ENCODE measurements around the gene ROBO1. TPM values are rescaled to one million over a fixed set of nuclear protein-coding genes. Genes with fewer than 3 reads are reported as not detected.

The ROBO1 gene
- total and polyA plus RNA-seq, 4 donors: 1.0 to 30.3 (median 3.9) TPM

GRCh38 chr3:78907367-78907766, 860.4 kb downstream of the ROBO1 start:
- no peaks in the 10 kb centered on the region for H3K36me3 ChIP-seq (ENCODE audit: control insufficient read depth in 4 of 4, insufficient read depth in 3 of 4, low read depth in 1 of 4, low read length in 3 of 4)
- no peak overlapping the region for H3K27ac ChIP-seq (ENCODE audit: low read depth in 1 of 2, low read length in 2 of 2)
- H3K4me3 ChIP-seq (ENCODE audit: low read depth in 1 of 3, low read length in 3 of 3): no peak overlapping the region
- H3K9me3 ChIP-seq (ENCODE audit: control insufficient read depth in 4 of 4, low read length in 3 of 4): no peaks in the 10 kb centered on the region
- no peaks in the 10 kb centered on the region for H3K4me1 ChIP-seq (ENCODE audit: control insufficient read depth in 4 of 4, insufficient read depth in 4 of 4, low read length in 3 of 4)
- TF ChIP-seq FOXA2 (IDR thresholded peaks at IDR 0.05) (no peak), HNF4A (conservative IDR thresholded peaks at IDR 0.05) (no peak), TAF1 (conservative IDR thresholded peaks at IDR 0.05) (no peak), RXRA (IDR thresholded peaks at IDR 0.05) (no peak)
- H3K27me3 ChIP-seq (ENCODE audit: control insufficient read depth in 4 of 4, insufficient read depth in 4 of 4, low read length in 3 of 4): no peaks in the 10 kb centered on the region
- no peak for DNase-seq (ENCODE audit: low spot score)
- 92% methylated on average over 2 of the region's 2 CpGs for WGBS
- H3K9ac ChIP-seq (ENCODE audit: low read depth in 1 of 2, low read length in 2 of 2): no peak overlapping the region

GRCh38 chr3:78906930-78907329, 860.9 kb downstream of the ROBO1 start:
- Histone ChIP-seq H3K9ac (ENCODE audit: low read depth in 1 of 2, low read length in 2 of 2) (no peak overlapping the region), H3K27me3 (ENCODE audit: control insufficient read depth in 4 of 4, insufficient read depth in 4 of 4, low read length in 3 of 4) (no peaks in the 10 kb centered on the region), H3K4me3 (ENCODE audit: low read depth in 1 of 3, low read length in 3 of 3) (no peak overlapping the region), H3K36me3 (ENCODE audit: control insufficient read depth in 4 of 4, insufficient read depth in 3 of 4, low read depth in 1 of 4, low read length in 3 of 4) (no peaks in the 10 kb centered on the region), H3K9me3 (ENCODE audit: control insufficient read depth in 4 of 4, low read length in 3 of 4) (no peaks in the 10 kb centered on the region), H3K27ac (ENCODE audit: low read depth in 1 of 2, low read length in 2 of 2) (no peak overlapping the region), H3K4me1 (ENCODE audit: control insufficient read depth in 4 of 4, insufficient read depth in 4 of 4, low read length in 3 of 4) (no peaks in the 10 kb centered on the region)
- WGBS: 90% methylated on average over 1 of the region's 1 CpG
- DNase-seq (ENCODE audit: low spot score): no peak
- TF ChIP-seq, protein P1, sequence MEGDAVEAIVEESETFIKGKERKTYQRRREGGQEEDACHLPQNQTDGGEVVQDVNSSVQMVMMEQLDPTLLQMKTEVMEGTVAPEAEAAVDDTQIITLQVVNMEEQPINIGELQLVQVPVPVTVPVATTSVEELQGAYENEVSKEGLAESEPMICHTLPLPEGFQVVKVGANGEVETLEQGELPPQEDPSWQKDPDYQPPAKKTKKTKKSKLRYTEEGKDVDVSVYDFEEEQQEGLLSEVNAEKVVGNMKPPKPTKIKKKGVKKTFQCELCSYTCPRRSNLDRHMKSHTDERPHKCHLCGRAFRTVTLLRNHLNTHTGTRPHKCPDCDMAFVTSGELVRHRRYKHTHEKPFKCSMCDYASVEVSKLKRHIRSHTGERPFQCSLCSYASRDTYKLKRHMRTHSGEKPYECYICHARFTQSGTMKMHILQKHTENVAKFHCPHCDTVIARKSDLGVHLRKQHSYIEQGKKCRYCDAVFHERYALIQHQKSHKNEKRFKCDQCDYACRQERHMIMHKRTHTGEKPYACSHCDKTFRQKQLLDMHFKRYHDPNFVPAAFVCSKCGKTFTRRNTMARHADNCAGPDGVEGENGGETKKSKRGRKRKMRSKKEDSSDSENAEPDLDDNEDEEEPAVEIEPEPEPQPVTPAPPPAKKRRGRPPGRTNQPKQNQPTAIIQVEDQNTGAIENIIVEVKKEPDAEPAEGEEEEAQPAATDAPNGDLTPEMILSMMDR (IDR thresholded peaks at IDR 0.05; ENCODE audit: low read depth, low read length, missing input control): no peak

- no peaks in the 10 kb centered on the region for H3K9me3 ChIP-seq (ENCODE audit: control insufficient read depth in 4 of 4, low read length in 3 of 4)
- no peaks in the 10 kb centered on the region for H3K4me1 ChIP-seq (ENCODE audit: control insufficient read depth in 4 of 4, insufficient read depth in 4 of 4, low read length in 3 of 4)
- H3K9ac ChIP-seq (ENCODE audit: low read depth in 1 of 2, low read length in 2 of 2): no peak overlapping the region
- H3K27ac ChIP-seq (ENCODE audit: low read depth in 1 of 2, low read length in 2 of 2): no peak overlapping the region
- no peaks in the 10 kb centered on the region for H3K27me3 ChIP-seq (ENCODE audit: control insufficient read depth in 4 of 4, insufficient read depth in 4 of 4, low read length in 3 of 4)
- H3K4me3 ChIP-seq (ENCODE audit: low read depth in 1 of 3, low read length in 3 of 3): no peak overlapping the region
- DNase-seq (ENCODE audit: low spot score): no peak
- TF ChIP-seq, protein P1 (IDR thresholded peaks at IDR 0.05; ENCODE audit: low read depth, low read length, missing input control): no peak
- TF ChIP-seq FOXA2 (IDR thresholded peaks at IDR 0.05) (no peak), RAD21 (IDR thresholded peaks at IDR 0.05) (no peak), NR2F2 (IDR thresholded peaks at IDR 0.05) (no peak), TAF1 (conservative IDR thresholded peaks at IDR 0.05) (no peak), EGR1 (IDR thresholded peaks at IDR 0.05; ENCODE audit: low read depth in 2 of 2) (no peak), HNF4G (IDR thresholded peaks at IDR 0.05) (no peak), JUND (IDR thresholded peaks at IDR 0.05) (no peak), ATF3 (IDR thresholded peaks at IDR 0.05) (no peak), SP1 (IDR thresholded peaks at IDR 0.05) (no peak), MAX (IDR thresholded peaks at IDR 0.05) (no peak), HNF4A (conservative IDR thresholded peaks at IDR 0.05) (no peak), YY1 (IDR thresholded peaks at IDR 0.05) (no peak), GABPA (IDR thresholded peaks at IDR 0.05 in 1 of 2, conservative IDR thresholded peaks at IDR 0.05 in 1 of 2) (no peak), FOXA1 (IDR thresholded peaks at IDR 0.05) (no peak), RXRA (IDR thresholded peaks at IDR 0.05) (no peak)
- TF ChIP-seq, protein P2, sequence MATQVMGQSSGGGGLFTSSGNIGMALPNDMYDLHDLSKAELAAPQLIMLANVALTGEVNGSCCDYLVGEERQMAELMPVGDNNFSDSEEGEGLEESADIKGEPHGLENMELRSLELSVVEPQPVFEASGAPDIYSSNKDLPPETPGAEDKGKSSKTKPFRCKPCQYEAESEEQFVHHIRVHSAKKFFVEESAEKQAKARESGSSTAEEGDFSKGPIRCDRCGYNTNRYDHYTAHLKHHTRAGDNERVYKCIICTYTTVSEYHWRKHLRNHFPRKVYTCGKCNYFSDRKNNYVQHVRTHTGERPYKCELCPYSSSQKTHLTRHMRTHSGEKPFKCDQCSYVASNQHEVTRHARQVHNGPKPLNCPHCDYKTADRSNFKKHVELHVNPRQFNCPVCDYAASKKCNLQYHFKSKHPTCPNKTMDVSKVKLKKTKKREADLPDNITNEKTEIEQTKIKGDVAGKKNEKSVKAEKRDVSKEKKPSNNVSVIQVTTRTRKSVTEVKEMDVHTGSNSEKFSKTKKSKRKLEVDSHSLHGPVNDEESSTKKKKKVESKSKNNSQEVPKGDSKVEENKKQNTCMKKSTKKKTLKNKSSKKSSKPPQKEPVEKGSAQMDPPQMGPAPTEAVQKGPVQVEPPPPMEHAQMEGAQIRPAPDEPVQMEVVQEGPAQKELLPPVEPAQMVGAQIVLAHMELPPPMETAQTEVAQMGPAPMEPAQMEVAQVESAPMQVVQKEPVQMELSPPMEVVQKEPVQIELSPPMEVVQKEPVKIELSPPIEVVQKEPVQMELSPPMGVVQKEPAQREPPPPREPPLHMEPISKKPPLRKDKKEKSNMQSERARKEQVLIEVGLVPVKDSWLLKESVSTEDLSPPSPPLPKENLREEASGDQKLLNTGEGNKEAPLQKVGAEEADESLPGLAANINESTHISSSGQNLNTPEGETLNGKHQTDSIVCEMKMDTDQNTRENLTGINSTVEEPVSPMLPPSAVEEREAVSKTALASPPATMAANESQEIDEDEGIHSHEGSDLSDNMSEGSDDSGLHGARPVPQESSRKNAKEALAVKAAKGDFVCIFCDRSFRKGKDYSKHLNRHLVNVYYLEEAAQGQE (IDR thresholded peaks at IDR 0.05): no peak
- TF ChIP-seq, protein P3, sequence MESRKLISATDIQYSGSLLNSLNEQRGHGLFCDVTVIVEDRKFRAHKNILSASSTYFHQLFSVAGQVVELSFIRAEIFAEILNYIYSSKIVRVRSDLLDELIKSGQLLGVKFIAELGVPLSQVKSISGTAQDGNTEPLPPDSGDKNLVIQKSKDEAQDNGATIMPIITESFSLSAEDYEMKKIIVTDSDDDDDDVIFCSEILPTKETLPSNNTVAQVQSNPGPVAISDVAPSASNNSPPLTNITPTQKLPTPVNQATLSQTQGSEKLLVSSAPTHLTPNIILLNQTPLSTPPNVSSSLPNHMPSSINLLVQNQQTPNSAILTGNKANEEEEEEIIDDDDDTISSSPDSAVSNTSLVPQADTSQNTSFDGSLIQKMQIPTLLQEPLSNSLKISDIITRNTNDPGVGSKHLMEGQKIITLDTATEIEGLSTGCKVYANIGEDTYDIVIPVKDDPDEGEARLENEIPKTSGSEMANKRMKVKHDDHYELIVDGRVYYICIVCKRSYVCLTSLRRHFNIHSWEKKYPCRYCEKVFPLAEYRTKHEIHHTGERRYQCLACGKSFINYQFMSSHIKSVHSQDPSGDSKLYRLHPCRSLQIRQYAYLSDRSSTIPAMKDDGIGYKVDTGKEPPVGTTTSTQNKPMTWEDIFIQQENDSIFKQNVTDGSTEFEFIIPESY (IDR thresholded peaks at IDR 0.05): no peak
- no peaks in the 10 kb centered on the region for H3K36me3 ChIP-seq (ENCODE audit: control insufficient read depth in 4 of 4, insufficient read depth in 3 of 4, low read depth in 1 of 4, low read length in 3 of 4)
These were observed 861.6 kb downstream of the ROBO1 start for GRCh38 chr3:78906245-78906644.
